OCI-LY7 (cell line): Measurements from ENCODE around the gene PIGO.

Experiments
- EZH2phosphoT487 ChIP-seq: fragments of 200-600 bp; sonication (generic); IDR thresholded peaks from 2 replicates; pipeline ENCODE4 v1.6.1; 2018; ENCODE audit warnings: low read depth, borderline replicate concordance, mild to moderate bottlenecking, mixed run types, antibody characterized with exemption, low read length, moderate library complexity, mixed read lengths
- TF ChIP-seq, protein P1 (sequence below): fragments of 200-600 bp; sonication (generic); conservative IDR thresholded peaks from 2 replicates; pipeline ENCODE4 v1.5.1; 2014; ENCODE audit warnings: mild to moderate bottlenecking, antibody characterized with exemption, low read length, moderate library complexity, mixed read lengths

DNA sequence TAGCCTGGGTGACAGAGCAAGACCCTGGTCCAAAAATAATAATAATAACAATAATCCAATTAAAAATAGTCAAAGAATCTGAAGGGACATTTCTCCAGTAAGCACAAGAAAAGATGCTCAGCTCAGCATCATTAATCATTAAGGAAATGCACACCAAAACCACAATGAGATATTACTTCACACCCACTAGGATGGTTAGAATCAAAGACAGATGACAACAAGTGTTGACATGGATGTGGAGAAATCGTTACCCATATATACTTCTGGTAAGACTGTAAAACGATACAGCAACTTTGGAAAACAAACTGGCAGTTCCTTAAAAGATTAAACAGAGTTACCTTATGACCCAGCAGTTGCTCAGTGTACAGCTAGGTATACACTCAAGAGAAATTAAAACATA, 11.3 kb downstream of the PIGO start:
- TF ChIP-seq, protein P1, sequence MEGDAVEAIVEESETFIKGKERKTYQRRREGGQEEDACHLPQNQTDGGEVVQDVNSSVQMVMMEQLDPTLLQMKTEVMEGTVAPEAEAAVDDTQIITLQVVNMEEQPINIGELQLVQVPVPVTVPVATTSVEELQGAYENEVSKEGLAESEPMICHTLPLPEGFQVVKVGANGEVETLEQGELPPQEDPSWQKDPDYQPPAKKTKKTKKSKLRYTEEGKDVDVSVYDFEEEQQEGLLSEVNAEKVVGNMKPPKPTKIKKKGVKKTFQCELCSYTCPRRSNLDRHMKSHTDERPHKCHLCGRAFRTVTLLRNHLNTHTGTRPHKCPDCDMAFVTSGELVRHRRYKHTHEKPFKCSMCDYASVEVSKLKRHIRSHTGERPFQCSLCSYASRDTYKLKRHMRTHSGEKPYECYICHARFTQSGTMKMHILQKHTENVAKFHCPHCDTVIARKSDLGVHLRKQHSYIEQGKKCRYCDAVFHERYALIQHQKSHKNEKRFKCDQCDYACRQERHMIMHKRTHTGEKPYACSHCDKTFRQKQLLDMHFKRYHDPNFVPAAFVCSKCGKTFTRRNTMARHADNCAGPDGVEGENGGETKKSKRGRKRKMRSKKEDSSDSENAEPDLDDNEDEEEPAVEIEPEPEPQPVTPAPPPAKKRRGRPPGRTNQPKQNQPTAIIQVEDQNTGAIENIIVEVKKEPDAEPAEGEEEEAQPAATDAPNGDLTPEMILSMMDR: no peak
- no peak for TF ChIP-seq EZH2phosphoT487
